ENCODE data around the gene FNDC11.

GRCh38 chr20:63565699-63566335, 11.9 kb downstream of the FNDC11 start:
- no peak for TF ChIP-seq POLR2A (IDR thresholded peaks at IDR 0.05)
- TF ChIP-seq, protein P1, sequence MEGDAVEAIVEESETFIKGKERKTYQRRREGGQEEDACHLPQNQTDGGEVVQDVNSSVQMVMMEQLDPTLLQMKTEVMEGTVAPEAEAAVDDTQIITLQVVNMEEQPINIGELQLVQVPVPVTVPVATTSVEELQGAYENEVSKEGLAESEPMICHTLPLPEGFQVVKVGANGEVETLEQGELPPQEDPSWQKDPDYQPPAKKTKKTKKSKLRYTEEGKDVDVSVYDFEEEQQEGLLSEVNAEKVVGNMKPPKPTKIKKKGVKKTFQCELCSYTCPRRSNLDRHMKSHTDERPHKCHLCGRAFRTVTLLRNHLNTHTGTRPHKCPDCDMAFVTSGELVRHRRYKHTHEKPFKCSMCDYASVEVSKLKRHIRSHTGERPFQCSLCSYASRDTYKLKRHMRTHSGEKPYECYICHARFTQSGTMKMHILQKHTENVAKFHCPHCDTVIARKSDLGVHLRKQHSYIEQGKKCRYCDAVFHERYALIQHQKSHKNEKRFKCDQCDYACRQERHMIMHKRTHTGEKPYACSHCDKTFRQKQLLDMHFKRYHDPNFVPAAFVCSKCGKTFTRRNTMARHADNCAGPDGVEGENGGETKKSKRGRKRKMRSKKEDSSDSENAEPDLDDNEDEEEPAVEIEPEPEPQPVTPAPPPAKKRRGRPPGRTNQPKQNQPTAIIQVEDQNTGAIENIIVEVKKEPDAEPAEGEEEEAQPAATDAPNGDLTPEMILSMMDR (IDR thresholded peaks at IDR 0.05): no peak
